NCI-H2196 (cell line): ENCODE measurements around the gene TRMU.
"Not testable (repeated sequence)": the region's sequence is repeated elsewhere in the genome, so short reads cannot be mapped to it uniquely, and the experiment has no call there.

Experiments
- DNase-seq: peaks from one replicate; lab custom pipeline; 2025; ENCODE audit not compliant: unreplicated experiment; lab: John Stamatoyannopoulos, UW

Gene TRMU

DNA sequence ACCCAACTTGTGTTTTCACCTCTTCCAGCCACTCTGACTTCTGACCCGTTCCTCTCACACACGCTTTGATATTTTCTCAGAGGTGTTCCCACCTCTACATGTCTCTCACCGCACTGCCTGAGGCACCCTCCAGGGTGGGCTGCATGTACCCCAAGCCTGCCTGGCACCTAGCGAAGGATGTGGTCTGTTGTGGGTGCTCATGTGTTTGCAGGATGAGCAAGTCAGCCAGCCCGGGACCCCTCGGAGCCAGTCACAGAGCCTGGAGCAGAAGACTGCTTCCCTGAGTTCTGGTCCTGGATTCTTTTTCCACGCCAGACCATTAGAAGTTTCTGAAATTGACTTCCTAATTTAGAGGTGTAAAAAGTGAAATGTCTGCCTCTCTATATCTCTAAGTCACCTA is 35.0 kb upstream of the TRMU start:
- no peak for DNase-seq

DNA sequence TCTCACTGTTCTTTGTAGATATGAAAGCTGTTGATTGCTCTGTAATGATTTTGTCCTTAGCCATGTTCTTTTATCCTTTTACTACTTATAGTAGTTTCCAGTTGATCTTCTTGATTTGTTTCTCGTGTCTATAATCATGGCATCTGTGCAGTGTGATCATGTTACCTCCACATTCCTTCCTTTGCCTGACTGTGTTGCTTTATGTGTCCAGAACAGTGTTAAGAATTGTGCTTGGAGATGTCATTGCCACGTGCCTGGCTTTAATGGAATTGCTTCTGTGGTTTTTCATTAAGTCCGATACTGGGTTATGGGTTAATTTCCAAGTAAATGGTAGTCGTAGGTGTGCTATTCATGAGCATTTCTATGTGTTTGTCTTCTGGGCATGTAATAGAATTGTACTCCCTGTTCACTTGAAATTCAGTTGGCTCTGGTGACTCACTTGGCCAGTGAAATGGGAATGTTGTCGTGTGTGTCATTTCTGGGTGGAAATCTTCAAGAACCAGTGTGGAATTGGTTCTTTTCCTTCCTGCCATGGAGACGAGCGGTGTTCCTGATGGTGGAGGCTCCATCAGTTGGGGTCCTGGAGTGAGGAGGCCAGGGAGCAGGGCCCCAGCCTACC is 32.1 kb upstream of the TRMU start:
- DNase-seq: no peak

DNA sequence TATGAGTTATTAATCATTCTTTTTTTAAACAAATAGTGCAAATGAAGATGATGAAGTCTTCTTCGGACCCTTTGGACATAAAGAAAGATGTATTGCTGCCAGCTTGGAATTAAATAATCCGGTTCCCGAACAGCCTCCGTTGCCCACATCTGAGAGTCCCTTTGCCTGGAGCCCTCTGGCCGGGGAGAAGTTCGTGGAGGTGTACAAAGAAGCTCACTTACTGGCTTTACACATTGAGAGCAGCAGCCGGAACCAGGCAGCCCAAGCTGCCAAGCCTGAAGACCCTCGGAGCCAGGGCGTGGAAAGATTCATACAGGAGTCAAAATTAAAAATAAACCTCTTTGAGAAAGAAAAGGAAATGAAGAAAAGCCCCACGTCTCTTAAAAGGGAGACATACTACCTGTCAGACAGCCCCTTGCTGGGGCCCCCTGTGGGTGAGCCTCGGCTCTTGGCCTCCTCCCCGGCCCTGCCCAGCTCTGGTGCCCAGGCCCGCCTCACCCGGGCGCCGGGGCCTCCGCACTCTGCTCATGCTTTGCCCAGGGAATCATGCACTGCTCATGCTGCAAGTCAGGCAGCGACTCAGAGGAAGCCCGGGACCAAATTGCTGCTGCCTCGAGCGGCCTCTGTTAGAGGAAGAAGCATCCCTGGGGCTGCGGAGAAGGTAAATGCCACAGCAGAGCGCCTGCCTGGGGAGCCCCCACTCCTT is 27.1 kb upstream of the TRMU start:
- DNase-seq: no peak

DNA sequence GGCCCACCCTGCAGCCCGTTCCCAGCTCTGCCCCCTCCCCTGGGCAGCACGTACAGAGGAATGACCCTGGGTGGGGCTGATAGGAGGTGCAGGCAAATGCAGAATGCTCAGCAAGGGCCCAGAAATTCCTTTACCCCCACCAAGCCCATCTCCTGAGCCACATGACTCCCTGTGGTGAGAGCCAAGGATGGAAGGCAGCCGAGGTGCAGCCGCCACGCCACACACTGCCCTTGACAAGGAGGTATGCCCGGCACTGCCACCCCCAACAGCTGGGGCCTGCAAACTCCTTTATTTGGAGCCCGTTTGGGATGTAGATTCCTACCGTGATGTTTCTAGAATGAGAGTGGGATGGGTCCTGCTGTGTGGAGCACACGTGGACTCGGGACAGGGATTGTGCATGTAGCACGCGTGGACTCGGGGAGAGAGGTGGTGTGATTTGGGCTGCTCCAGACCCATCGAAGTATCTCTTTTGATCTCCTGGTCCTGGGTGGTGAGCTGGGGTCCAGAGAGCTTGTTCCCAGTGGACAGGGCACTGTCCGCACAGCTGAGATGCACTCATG is 25.9 kb upstream of the TRMU start:
- no peak for DNase-seq

DNA sequence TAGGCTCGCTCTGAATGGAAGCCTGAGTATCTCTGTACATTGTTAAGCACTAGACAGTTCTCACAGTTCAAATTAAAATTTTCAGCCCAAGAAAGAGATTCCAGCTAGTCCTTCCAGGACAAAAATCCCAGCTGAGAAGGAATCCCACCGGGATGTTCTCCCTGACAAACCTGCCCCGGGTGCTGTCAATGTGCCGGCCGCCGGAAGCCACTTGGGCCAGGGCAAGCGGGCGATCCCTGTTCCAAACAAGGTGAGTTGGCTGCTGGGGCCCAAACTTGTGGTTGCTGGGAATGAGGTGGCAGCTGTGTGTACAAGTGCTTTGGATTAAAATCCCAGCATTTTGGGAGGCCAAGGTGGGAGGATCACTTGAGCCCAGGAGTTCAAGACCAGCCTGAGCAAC is 23.5 kb upstream of the TRMU start:
- DNase-seq: no peak

DNA sequence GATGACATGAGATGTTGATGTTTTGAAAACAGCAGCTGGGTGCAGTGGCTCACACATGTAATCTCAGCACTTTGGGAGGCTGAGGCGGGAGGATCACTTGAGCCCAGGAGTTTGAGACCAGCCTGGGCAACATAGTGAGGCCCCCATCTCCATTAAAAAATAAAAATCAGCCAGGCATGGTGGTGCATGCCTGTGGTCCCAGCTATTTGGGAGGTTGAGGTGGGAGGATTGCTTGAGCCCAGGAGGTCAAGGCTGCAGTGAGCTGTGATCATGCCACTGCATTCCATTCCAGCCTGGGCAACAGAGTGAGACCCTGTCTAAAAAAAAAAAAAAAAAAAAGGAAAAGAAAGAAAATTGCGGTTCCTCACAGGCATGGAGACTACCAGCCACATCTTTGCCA is 22.7 kb upstream of the TRMU start:
- not testable (repeated sequence) for DNase-seq

DNA sequence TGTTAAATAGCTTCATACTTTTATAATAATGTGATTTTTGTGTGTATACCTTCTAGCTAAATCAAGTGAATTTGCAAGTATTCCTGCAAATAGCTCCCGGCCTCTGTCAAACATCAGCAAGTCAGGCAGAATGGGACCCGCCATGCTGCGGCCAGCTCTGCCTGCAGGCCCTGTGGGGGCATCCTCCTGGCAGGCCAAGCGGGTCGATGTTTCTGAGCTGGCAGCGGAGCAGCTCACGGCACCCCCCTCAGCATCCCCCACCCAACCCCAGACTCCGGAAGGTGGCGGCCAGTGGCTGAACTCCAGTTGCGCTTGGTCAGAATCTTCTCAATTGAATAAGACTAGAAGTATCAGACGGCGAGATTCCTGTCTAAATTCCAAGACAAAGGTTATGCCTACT is 19.5 kb upstream of the TRMU start:
- no peak for DNase-seq

DNA sequence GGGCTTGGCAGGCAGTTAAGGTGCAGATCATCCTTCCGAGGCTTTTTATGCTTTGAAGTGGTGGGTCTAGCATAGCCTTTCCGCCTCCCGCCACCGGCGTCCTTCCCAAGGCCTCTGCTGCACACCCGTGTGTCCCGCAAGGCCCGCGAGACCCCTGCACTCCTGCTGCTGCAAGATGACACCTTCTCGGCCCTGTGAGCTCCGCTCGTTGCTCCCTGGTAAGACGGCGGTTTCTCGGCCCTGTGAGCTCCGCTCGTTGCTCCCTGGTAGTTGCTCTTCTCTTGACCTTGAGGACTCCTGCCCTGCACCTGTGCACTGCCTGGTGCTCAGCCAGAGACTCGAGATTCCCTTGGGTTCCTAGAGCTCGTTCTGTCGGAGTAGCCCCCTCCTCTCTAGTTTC is 17.9 kb upstream of the TRMU start:
- no peak for DNase-seq

DNA sequence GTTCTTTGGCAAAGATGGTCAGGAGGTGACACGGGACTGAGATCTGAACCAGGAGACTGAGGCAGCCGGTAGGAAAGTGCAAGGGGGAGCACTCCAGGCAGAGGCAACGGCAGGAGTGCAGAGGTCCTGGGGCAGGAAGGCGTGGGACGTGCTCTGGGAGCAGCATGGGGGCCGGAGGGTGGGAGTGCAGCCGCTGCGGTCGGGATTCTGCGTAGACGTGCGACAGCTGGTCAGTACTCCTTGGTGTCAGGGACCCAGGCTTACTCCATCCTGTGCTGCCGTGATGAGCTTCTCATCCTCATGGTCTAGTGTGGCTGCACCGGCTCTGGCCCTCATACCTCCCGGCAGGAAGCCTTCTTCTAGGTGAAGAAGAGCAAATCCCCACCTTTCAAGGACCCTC is 16.9 kb upstream of the TRMU start:
- DNase-seq: no peak

DNA sequence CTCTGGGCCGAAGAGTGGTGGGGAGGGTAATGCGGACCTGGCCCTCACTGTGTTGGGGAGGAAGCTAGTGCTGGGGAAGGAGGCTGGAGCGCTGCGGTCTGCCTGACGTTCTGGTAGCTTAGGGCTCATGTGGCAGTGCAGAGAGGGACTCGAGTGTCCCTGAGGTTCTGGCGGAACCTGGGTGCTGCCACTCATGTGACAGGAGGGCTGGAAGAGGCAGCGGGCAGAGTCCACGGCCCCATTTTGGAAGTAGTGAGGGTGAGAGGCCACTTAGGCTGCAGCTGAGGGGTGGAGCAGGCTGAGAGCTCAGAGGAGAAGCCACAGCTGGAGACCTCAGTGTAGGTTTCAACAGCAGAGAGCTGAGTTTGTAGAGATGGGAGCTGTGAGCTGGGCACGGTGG is 16.2 kb upstream of the TRMU start:
- DNase-seq: no peak

DNA sequence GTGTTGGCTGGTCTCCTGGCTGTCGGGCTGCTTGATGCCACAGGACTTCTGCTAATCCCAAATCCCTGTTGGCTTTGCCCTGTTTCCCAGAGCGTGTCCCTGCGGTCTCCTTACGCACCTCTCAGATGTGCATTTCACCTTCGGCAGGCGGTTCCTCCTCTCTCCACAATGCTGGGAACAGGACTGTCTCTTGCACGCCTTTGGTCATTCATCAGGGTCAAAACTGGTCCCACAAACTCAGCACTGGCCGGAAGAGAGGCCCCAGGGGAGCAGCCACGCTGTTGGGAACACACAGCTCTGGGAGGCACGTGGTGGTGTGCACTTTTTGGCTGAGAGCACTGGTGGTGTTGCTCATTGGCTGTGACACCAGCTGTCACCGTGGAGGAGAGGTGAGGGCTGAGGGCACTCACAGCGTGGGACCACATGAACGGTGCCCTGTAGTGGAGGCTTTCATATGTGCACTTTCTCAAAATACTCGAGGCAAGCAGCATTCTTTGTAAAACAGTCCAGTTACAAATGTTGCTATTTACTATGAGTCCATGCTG is 15.3 kb upstream of the TRMU start:
- DNase-seq: no peak

DNA sequence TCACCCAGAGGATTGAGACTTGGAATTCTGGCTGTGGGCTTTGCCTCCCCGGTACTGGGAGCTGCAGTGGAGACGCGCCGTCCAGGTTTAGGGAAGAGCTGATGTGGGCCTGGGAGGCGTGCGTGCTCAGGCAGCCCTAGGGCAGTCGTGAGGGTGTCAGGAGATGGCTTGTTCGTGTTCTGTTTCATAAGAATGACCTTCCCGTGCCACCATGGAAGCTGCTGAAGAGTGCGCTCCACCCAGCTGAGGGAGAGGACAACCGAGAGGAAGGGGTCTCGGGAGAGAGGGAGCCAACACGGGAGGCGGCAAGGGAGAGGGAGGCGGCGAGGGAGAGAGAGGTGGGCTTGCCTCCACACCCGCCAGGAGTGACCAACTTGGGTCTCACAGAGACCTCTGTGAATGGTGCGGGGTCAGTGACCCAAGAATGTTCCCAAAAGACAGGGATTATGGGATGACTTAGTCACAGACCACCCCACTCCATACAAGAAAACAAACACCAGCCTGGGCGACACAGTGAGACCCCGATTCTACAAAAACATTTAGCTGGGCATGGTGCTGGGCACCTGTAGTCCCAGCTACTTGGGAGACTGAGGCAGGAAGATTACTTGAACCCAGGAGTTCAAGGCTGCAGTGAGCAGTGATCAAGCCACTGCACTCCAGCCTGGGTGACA is 14.7 kb upstream of the TRMU start:
- no peak for DNase-seq

DNA sequence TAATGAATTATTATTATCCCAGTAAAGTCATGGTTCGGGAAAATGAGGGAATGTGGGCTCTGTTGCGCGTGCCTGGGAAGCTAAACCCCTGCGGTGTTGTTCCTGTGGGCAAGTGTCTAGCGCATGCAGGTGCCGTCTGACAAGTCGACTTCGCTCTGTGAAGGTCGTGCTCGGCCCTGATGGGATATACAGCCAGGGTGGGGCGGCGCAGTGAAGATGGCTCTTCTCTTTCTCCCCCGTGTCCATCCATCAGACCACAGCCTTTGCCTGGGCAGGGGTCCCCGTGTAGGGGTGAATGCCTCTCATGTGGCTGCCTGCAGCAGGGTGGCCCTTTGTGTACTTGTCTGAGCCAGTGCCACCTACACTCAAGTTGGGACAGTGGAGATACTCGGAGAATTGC is 12.8 kb upstream of the TRMU start:
- DNase-seq: no peak

DNA sequence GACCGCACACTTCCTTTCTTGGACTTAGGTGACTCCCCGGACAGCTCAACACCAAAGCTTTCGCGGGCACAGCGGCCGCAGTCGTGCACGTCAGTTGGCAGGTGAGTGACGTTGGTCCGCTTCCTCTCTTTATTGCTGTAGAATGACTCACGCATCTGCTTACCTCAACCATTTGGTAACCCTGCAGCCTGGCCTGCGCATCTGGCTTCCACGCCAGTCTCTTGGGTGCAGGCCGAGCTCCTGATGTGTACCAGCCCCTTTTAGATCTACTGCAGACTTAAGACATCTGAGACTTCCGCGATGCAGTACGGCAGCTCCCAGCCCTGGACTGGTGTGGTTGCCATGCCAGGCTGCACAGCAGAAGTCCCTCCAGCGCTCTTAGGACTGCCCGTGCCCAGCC is 12.4 kb upstream of the TRMU start:
- DNase-seq: no peak

DNA sequence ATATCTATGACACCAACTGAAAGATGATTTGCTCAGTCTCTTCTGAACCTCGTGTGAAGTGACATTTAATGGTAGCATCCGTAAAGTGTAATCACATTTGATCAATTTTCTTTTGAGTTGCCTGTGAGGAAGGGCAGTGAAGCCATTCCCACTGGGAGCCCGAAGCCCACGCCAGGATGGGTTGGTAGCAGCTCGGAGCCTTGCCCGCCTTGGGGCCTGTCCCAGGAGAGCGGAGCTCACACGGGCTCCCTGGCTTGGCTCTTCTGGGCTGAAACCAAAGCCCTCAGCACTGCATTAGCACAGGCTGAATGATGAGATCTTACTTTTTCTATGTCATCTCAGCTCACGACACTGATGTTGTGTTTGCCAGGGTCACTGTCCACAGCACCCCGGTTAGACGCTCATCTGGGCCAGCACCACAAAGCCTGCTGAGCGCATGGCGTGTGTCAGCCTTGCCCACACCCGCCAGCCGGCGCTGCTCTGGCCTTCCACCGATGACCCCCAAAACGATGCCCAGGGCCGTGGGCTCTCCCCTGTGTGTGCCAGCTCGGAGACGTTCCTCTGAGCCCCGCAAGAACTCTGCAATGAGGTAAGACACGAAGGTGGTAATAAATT is 9.3 kb upstream of the TRMU start:
- no peak for DNase-seq

DNA sequence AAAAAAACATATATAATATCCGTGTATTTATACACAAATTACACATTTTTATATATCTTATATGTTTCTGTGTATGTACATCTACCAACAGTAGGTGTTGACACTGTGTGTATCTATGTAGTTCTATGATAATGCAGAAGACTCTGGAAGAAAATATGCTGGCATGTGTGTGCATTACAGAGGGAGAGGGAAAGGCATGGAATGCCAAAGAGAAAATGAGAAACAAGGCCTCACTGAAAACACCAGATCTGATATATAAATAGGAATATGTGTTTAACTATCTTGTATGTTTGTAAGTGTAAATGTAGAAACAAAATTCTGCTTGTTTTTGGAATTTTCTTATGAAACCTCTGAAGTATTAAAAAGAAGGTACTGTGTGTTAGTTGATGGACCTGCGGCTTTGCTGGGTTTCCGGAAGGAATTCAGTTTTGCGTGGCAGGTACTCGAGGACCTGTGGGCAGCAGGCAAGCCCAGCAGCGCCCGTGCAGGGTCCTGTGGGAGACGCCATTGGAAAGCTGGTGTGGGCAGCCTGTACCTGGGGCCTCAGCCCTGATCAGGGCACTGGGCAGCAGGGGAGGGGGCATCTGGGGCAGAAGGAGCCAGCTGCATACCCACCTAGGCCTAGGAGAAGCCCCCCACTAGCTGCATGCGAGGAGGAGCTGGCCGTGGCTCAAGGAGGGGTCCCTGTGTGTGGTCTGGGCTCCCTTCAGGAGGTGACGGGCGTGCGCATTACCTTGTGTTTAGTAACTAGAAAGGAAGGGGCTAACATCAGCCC is 7.6 kb upstream of the TRMU start:
- DNase-seq: no peak

DNA sequence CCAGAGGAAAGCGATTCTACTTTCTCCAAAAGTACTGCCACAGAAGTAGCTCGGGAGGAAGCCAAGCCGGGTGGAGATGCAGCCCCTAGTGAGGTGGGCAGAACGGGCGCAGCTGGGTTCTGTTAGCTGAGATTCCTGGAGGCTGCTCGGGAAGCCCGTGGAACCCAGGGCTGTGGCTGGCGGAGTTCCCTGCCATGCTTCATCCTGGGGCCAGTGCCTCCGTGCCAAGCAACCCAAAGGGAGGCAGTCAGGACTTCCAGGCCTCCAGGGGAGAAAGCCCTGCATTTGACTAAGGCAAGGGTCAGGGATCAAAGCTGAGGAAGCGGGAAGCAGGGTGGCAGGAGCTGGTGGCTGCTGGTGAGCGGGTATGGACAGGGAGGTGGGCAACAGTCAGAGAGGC is 6.7 kb upstream of the TRMU start:
- DNase-seq: no peak

DNA sequence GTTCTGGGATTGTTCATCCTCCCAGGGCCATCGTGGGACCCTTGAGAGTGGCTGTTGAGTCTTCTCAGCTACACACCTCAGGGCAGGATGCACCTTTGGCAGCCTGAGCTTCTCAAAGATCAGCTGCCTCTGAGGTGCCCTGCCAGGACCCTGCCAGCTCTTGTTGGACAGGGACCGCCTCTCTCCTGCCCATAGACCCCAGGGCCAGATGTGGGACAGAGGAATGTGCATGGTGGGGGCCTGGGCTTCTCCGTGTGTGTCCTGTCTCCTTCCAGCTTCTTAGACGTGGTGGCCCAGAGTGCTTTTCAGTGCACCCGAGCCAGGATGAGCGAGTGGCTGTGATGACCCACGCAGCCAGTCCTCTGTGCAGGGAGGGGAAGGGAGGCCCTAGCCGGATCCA is 5.9 kb upstream of the TRMU start:
- no peak for DNase-seq

DNA sequence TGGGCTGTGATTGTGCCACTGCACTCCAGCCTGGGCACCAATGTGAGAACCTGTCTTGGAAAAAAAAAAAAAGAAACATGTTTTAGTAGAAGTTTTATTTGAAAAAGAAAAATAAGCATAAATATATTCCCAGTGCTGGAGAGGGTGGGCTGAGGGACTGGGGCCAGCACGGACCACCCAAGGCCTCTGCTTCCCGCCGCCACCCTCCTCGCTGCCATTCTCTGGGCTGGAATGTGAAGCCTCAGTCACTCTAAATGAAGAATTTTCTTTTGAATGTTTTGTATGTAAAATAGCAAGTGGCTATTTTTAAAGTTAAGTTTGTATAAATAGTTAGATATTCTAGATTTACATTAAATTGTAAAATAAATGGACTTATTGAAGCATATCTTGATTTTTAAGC is 5.1 kb upstream of the TRMU start:
- DNase-seq: no peak

DNA sequence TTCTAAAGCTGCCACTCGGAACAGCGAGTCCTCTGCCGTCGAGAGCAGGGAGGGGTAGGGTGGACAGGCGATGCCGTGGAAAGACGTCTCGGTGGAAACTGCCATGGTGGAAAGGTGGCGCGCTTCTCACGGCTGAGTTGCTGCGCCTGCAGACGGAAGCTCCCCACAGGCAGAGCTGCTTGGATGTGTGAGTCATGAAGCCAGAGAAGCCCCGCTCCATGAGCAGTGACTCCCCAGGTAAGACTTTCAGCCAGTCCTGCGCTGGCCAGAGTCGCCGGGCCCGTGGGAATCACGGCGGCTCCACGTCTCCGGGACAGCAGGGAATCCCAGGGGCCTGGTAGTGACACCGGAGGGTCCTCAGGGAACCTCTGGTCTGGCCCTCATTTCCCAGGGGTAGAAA is 4.0 kb upstream of the TRMU start:
- no peak for DNase-seq
